Measurements from ENCODE around the gene GLRX5.
"Not testable (repeated sequence)": the region's sequence is repeated elsewhere in the genome, so short reads cannot be mapped to it uniquely, and the experiment has no call there.

The GLRX5 gene

DNA sequence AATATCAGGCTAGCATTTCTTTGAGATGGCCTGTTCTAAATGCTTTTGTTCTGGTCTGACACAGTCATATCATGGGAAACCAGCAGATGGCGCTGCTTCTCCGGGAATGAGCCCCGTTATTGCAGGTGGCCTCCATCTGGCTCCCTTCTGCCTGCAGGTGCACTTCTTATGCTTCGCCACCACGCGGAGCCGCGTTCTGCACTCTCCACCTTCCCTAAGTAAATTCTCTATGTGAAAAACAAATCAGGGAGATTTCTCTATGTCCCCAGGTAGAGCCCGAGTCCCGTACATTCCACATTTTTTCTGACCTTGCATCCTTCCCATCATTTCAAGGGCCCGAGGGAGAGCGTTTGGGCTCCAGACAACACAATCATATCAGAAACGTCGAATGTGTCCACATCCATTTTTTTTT is 26.2 kb downstream of the GLRX5 start:
- DNase-seq = peak; percentile 55 to 88 (median 66)

DNA sequence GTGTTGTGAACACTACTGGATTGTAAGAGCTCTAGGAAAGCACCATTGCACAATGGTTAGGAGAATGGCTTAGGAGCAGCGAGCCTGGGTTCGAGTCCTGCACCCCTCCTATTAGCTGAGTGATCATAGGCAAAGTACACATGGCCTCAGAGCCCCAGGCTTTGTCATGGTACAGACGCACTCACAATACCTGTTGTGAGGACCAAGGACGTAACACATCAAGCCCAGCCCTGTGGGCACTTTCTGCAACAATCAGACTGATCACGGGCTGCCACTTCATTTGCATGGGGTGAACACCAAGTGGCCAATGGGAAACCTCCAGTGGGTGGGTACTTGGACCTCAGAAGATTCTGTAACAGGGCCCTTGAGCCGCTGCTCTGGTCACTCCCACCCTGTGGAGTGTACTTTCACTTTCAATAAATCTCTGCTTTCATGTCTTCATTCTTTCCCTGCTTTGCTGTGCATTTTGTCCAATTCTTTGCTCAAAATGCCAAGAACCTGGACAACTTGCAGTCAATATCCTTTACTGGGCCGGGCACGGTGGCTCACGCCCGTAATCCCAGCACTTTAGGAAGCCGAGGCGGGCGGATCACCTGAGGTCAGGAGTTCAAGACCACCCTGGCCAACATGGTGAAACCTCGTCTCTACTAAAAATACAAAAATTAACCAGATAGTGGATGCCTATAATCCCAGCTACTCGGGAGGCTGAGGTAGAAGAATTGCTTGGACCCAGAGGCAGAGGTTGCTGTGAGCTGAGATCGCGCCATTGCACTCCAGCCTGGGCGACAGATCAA is 28.2 kb downstream of the GLRX5 start:
- DNase-seq = no peak

DNA sequence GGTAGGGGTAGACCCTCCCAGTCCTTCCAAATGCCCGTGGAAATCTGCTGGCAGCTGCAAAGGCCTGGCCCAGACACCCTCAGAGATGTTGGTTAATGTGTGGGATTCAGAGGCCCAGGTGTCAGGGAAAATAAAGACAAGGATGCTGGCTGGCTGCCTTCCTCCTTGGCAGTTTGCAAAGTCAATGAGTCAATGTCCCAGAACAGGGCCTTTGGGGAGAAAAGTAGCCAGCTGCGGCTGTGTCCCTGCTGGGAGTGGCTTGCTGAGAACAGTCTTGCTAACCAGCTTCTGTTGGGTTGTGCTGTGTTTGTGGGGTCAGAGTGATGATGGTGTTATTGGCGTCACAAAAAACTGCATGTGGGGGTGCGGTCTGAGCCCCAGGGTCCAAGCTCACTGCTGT is 29.2 kb downstream of the GLRX5 start:
- no peak for DNase-seq

DNA sequence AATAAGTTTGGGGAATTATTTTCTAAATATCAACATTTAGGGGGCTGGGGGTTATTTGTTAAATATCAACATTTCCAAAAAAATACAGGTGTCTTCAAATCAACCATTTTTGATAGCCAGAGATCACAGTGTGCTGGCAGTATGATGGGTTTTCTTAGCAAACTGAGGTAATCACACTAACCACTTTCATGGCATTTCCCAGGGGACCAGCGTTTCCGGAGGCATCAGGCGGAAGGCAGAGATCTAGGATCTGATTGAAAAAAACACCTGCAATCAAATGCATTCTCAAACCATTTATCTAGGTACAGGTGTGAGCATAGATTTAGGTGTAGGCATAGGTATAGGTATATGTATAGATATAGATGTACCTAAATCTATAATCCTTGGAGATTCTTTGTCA is 34.6 kb downstream of the GLRX5 start:
- DNase-seq = no peak

DNA sequence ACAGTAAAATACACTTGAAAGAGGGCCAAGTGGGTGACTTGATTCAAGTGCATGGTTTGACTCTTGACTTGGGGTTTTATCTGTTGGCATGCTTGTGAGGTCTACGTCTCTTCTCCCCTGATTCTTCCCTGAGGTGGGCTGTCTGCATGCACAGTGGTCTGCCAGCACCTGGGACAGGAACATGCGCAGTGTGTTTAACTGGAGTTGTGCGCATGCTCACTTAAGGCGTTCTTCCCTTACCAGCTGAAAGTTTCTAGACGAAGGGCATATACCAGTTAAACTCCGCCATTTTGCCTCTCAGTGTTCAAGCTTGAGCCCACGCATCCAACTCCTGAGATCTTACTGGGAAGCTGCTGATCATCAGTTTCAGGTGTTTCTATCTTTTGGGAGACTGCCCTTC is 38.5 kb downstream of the GLRX5 start:
- no peak for DNase-seq

DNA sequence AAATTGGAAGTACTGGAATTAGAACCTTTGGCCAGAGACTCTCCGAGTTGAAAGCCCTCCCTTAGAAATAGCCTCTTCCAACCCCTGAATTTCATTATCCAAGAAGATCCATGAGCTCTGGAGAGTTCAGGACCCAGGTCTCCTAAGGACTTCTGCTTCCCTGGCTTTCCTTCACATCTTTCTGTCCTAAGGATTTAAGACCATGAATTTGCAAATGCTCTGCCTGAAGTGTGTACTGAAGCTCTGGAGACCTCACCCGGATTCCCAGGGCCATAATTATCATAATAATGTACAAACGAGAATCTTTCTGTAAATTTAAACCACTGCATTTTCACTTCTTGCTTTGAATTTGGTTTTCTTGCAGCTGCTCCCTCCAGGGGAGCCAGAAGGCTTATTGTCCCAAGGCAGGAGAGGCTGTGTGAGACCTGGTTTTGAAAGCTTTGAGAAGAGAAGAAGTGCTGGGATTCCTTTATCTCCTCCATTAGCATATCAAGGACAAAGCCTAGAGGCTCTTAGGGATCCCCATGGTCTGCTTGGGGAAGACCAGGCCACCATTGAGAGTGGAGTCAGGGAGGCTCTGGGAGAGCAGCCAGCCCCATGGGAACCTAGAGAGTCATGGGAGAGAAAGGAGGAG is 41.1 kb downstream of the GLRX5 start:
- DNase-seq = no peak

DNA sequence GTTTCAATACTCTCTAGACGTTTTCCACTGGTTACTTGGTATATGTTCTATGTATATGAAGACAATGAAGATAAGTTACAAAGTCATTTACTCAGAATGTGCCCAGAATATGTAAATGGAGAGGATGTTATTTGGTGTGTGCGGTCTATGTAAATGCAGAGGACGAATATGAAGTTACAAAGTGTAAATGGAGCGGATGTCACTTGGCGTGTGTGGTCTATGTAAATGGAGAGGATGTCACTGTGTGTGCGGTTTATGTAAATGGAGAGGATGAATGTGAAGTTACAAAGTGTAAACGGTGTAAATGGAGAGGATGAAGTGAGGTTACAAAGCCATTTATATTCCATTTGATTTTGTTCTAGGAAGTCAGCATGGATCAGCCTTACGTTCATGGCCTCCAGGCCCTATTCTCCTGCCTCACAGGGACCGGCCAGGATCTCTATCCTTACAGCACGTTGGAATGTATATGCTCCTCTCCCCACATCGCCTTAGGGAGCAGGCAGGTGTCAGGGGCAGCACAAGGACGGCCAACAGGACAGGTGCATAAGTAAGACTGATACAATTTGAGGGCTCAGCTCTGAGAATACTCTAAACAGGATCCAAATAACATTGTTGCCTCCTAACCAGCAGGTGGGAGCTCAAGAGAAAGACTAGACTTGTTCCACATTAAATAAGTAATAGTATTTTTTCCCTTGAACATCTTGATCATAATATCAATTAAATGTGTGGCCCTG is 42.4 kb downstream of the GLRX5 start:
- DNase-seq = no peak

DNA sequence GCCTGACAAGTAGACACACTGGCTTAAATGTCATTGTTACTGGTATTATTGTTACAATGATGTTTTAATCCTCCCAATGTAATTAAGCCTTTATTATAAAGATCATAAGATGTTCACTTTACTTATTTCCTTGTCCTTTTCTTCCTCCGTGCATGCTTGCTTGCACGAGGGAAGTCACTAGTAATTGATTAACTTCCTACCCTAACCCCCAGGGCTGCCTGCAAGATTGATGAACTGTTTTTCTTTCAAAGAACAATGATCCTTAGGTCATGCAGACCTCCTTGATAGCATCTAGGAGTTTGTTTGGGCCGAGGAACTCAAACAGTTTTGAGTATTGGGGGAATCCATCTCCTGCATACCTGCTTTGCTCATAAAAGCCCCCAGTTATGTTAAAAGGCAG is 43.0 kb downstream of the GLRX5 start:
- DNase-seq = no peak

DNA sequence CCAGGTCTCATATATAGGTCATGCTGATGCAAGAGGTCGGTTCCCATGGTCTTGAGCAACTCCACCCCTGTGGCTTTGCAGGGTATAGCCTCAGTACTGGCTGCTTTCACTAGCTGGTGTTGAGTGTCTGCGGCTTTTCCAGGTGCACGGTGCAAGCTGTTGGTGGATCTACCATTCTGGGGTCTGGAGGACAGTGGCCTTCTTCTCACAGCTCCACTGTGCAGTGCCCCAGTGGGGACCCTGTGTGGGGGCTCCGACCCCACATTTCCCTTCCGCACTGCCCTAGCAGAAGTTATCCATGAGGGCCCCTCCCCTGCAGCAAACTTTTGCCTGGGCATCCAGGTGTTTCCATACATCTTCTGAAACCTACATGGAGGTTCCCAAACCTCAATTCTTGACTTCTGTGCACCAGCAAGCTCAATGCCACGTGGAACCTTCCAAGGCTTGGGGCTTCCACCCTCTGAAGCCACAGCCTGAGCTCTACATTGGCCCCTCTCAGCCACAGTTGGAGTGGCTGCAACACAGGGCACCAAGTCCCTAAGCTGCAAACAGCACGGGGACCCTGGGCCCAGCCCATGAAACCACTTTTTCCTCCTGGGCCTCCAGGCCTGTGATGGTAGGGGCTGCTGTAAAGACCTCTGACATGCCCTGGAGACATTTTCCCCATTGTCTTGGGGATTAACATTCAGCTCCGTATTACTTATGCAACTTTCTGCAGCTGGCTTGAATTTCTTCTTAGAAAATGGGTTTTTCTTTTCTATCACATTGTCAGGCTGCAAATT is 49.2 kb downstream of the GLRX5 start:
- DNase-seq = not testable (repeated sequence)

DNA sequence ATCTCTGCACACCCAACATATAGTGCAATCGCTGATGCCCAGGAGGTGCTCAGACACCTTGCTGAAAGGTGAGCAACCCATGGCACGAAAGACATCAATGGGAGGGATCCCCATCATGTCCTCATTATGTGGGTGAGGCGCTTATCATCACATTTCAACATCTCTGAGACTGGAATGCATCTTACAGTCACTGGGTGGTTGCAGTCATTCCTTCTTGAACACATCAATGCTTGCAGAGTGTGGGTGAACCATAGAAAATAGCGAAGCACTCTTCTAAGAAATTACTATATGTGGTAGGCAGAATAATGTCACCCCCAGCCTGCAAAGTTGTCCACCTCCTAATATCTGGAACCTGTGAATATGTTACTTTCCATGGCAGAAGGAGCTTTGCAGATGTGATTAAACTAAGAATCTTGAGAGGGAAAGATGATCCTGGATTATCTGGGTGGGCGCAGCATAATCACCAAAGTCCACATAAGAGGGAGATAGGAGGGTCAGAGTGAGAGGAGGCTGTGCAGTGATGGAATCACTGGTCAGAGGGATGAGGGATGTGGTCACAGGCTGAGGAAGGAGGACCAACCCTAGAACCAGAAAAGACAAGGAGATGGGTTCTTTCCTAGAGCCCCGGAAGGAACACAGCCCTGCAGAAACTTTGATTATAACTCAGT is 51.2 kb downstream of the GLRX5 start:
- DNase-seq = no peak

DNA sequence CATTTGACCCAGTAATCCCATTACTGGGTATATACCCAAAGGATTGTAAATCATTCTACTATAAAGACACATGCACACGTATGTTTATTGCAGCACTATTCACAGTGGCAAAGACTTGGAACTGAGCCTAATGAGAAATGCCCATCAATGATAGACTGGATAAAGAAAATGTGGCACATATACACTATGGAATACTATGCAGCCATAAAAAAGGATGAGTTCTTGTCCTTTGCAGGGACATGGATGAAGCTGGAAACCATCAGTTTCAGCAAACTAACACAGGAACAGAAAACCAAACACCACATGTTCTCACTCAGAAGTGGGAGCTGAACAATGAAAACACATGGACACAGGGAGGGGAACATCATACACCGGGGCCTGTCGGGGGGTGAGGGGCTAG is 56.3 kb downstream of the GLRX5 start:
- DNase-seq = not testable (repeated sequence)

Measured in activated CD4-positive, CD25-positive, alpha-beta regulatory T cell (primary cell).